Measurements from ENCODE around the gene DNAAF3.

DNAAF3 gene

GRCh38 chr19:55118401-55118991 lies 47.9 kb downstream of the DNAAF3 start:
- H2BK5ac ChIP-seq (ENCODE audit: low read length): no peak overlapping the region
- H4K8ac ChIP-seq (ENCODE audit: low read depth, low read length): no peak overlapping the region
- H3K4me3 ChIP-seq (ENCODE audit: low read length in 2 of 2): peak overlapping the region; percentile 65 to 83
- peak overlapping the region; percentile 14 for H3K23ac ChIP-seq (ENCODE audit: low read depth, low read length, poor library complexity)
- H2BK15ac ChIP-seq (ENCODE audit: low read length): no peak overlapping the region
- H2BK12ac ChIP-seq (ENCODE audit: low read length): no peak overlapping the region
- peak overlapping the region; percentile 55 for H3K18ac ChIP-seq (ENCODE audit: low read length)
- H3K36me3 ChIP-seq (replicated peaks in 1 of 2; ENCODE audit: control insufficient read depth in 2 of 2, insufficient read depth in 2 of 2, low read length in 2 of 2): no peaks in the 10 kb centered on the region
- WGBS, 2 donors (ENCODE audit: extremely low coverage in 2 of 2, insufficient read length in 2 of 2, insufficient replicate concordance in 1 of 2): no CpG with 5 or more reads among the region's 22 CpGs
- no peak overlapping the region for H2BK120ac ChIP-seq (ENCODE audit: low read depth, low read length)
- peaks cover 27 to 28% of the 10 kb centered on the region in 2 donors for H3K4me1 ChIP-seq (ENCODE audit: control insufficient read depth in 2 of 2, insufficient read depth in 1 of 2, low read depth in 1 of 2, low read length in 2 of 2)
- no peak overlapping the region for H2AK5ac ChIP-seq (ENCODE audit: low read depth, low read length)
- peak overlapping the region; percentile 48 for H3K27ac ChIP-seq (replicated peaks; ENCODE audit: low read length)
- peak overlapping the region; percentile 93 for H2AFZ ChIP-seq (ENCODE audit: low read length)
- peaks cover 0 to 17% (median 0%) of the 10 kb centered on the region in 3 experiments for H3K27me3 ChIP-seq (ENCODE audit: control insufficient read depth in 3 of 3, insufficient read depth in 3 of 3, low read depth in 1 of 3, low read length in 3 of 3)
- H3K4ac ChIP-seq (ENCODE audit: low read length): no peak overlapping the region
- no peaks in the 10 kb centered on the region for H3K9me3 ChIP-seq (replicated peaks in 1 of 2; ENCODE audit: control insufficient read depth in 2 of 2, insufficient read depth in 1 of 2, low read depth in 1 of 2, low read length in 2 of 2)
- H3K14ac ChIP-seq (ENCODE audit: low read length): no peak overlapping the region
- peak overlapping the region; percentile 64 for H3K4me2 ChIP-seq (ENCODE audit: insufficient read depth, low read length, poor library complexity, severe bottlenecking)
- peaks cover 17% of the 10 kb centered on the region for H3K79me1 ChIP-seq (ENCODE audit: low read depth, low read length)
- no peak overlapping the region for H4K91ac ChIP-seq (ENCODE audit: low read depth, low read length, poor library complexity)
- peak; percentile 75 for DNase-seq (ENCODE audit: low spot score)
- H3K9ac ChIP-seq (ENCODE audit: low read depth, low read length, poor library complexity): no peak overlapping the region

GRCh38 chr19:55117663-55118391 lies 48.6 kb downstream of the DNAAF3 start:
- Histone ChIP-seq H2AK5ac (ENCODE audit: low read depth, low read length) (no peak overlapping the region), H3K9ac (ENCODE audit: low read depth, low read length, poor library complexity) (no peak overlapping the region), H4K91ac (ENCODE audit: low read depth, low read length, poor library complexity) (no peak overlapping the region), H3K18ac (ENCODE audit: low read length) (peak overlapping the region; percentile 62), H2AFZ (ENCODE audit: low read length) (peak overlapping the region; percentile 93), H2BK120ac (ENCODE audit: low read depth, low read length) (no peak overlapping the region), H2BK5ac (ENCODE audit: low read length) (peak overlapping the region; percentile 67), H3K4me2 (ENCODE audit: insufficient read depth, low read length, poor library complexity, severe bottlenecking) (peak overlapping the region; percentile 64), H3K27ac (replicated peaks; ENCODE audit: low read length) (peak overlapping the region; percentile 56), H2BK15ac (ENCODE audit: low read length) (peak overlapping the region; percentile 21), H3K4me1 (ENCODE audit: control insufficient read depth in 2 of 2, insufficient read depth in 1 of 2, low read depth in 1 of 2, low read length in 2 of 2) (peaks cover 34% of the 10 kb centered on the region in 2 donors), H3K36me3 (replicated peaks in 1 of 2; ENCODE audit: control insufficient read depth in 2 of 2, insufficient read depth in 2 of 2, low read length in 2 of 2) (peaks cover 0 to under 1% of the 10 kb centered on the region in 2 donors), H3K9me3 (replicated peaks in 1 of 2; ENCODE audit: control insufficient read depth in 2 of 2, insufficient read depth in 1 of 2, low read depth in 1 of 2, low read length in 2 of 2) (no peaks in the 10 kb centered on the region), H3K4ac (ENCODE audit: low read length) (no peak overlapping the region), H3K23ac (ENCODE audit: low read depth, low read length, poor library complexity) (peak overlapping the region; percentile 20), H3K27me3 (ENCODE audit: control insufficient read depth in 3 of 3, insufficient read depth in 3 of 3, low read depth in 1 of 3, low read length in 3 of 3) (peaks cover 0 to 13% (median 0%) of the 10 kb centered on the region in 3 experiments), H3K4me3 (ENCODE audit: low read length in 2 of 2) (peak overlapping the region; percentile 65 to 79), H3K79me1 (ENCODE audit: low read depth, low read length) (peaks cover 22% of the 10 kb centered on the region), H4K8ac (ENCODE audit: low read depth, low read length) (no peak overlapping the region), H2BK12ac (ENCODE audit: low read length) (no peak overlapping the region), H3K14ac (ENCODE audit: low read length) (no peak overlapping the region)
- WGBS, 2 donors (ENCODE audit: extremely low coverage in 2 of 2, insufficient read length in 2 of 2, insufficient replicate concordance in 1 of 2): no CpG with 5 or more reads among the region's 44 CpGs
- DNase-seq (ENCODE audit: low spot score): peak; percentile 97

DNA sequence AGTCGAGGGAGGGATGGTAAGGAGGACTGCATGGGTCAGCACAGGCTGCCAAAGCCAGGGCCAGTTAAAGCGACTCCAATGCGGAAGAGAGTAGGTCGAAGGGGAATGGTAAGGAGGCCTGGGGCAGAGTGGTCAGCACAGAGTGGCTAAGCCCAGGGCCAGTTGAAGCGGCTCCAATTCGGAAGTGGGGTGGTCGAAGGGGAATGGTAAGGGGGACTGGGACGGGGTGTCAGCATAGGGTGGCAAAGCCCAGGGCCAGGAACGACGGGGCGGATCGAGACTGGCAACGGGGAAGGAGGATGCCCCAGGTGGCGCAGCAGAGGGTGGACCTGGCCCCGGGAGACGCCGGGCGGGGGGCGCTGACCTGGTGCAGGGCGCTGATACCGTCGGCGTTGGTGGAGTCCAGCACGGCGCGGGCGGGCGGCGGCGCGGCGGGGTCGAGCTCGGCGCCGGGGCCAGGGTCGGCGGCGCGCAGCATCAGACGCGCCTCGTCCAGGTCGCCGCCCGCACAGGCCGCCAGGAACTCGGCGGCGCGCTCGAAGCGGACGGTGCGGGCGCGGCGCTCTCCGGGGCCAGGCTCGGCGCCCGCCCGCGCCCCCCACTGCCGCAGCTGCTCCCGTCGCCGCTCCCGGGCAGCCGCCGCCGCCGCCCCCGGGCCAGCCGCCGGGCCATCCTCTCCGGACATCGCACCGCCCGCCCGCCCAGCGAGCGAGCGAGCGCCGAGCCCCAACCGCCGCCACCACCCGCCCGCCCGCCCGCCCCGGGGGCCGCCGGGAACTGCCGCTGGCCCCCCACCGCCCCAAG lies 49.4 kb downstream of the DNAAF3 start, which contains the start of gene PPP1R12C:
Gene PPP1R12C (minus strand): TSS at position 779 of the 804 bp plus-strand sequence. CDS start 94 bp downstream, at position 685.
- peaks cover 0 to 6% (median 0%) of the 10 kb centered on the region in 3 experiments for H3K27me3 ChIP-seq (ENCODE audit: control insufficient read depth in 3 of 3, insufficient read depth in 3 of 3, low read depth in 1 of 3, low read length in 3 of 3)
- peak within 1 kb of the TSS; percentile 83 for H3K23ac ChIP-seq (ENCODE audit: low read depth, low read length, poor library complexity)
- H2AK5ac ChIP-seq (ENCODE audit: low read depth, low read length): peak within 1 kb of the TSS; percentile 97
- peak within 1 kb of the TSS; percentile 99 for H3K4me2 ChIP-seq (ENCODE audit: insufficient read depth, low read length, poor library complexity, severe bottlenecking)
- H4K91ac ChIP-seq (ENCODE audit: low read depth, low read length, poor library complexity): no peak within 1 kb of the TSS
- no peak within 1 kb of the TSS for H2BK12ac ChIP-seq (ENCODE audit: low read length)
- peaks cover 30% of the 10 kb centered on the region for H3K79me1 ChIP-seq (ENCODE audit: low read depth, low read length)
- H2BK120ac ChIP-seq (ENCODE audit: low read depth, low read length): peak within 1 kb of the TSS; percentile 32
- peak within 1 kb of the TSS; percentile 99 for H3K9ac ChIP-seq (ENCODE audit: low read depth, low read length, poor library complexity)
- no CpG with 5 or more reads among the region's 97 CpGs for WGBS, 2 donors (ENCODE audit: extremely low coverage in 2 of 2, insufficient read length in 2 of 2, insufficient replicate concordance in 1 of 2)
- peaks cover 0 to 9% of the 10 kb centered on the region in 2 donors for H3K36me3 ChIP-seq (replicated peaks in 1 of 2; ENCODE audit: control insufficient read depth in 2 of 2, insufficient read depth in 2 of 2, low read length in 2 of 2)
- H4K8ac ChIP-seq (ENCODE audit: low read depth, low read length): peak within 1 kb of the TSS; percentile 26
- peak within 1 kb of the TSS; percentile 56 for H3K27ac ChIP-seq (replicated peaks; ENCODE audit: low read length)
- H3K14ac ChIP-seq (ENCODE audit: low read length): peak within 1 kb of the TSS; percentile 94
- H3K18ac ChIP-seq (ENCODE audit: low read length): peak within 1 kb of the TSS; percentile 97
- peak within 1 kb of the TSS; percentile 93 for H2AFZ ChIP-seq (ENCODE audit: low read length)
- H2BK5ac ChIP-seq (ENCODE audit: low read length): peak within 1 kb of the TSS; percentile 67
- DNase-seq (ENCODE audit: low spot score): no peak
- H3K9me3 ChIP-seq (replicated peaks in 1 of 2; ENCODE audit: control insufficient read depth in 2 of 2, insufficient read depth in 1 of 2, low read depth in 1 of 2, low read length in 2 of 2): no peaks in the 10 kb centered on the region
- H3K4me3 ChIP-seq (ENCODE audit: low read length in 2 of 2): peak within 1 kb of the TSS; percentile 65 to 98
- H2BK15ac ChIP-seq (ENCODE audit: low read length): peak within 1 kb of the TSS; percentile 21
- peaks cover 35 to 37% of the 10 kb centered on the region in 2 donors for H3K4me1 ChIP-seq (ENCODE audit: control insufficient read depth in 2 of 2, insufficient read depth in 1 of 2, low read depth in 1 of 2, low read length in 2 of 2)
- H3K4ac ChIP-seq (ENCODE audit: low read length): peak within 1 kb of the TSS; percentile 66
